ENCODE results near the gene SULT4A1.

The SULT4A1 gene

GRCh38 chr22:43860831-43861230 is 1.5 kb downstream of the SULT4A1 start:
- no peak for DNase-seq (ENCODE audit: low read depth)

- no peak for DNase-seq (ENCODE audit: low read depth)
Observed at GRCh38 chr22:43860126-43860525, 2.2 kb downstream of the SULT4A1 start.

GRCh38 chr22:43859621-43860020 is 2.7 kb downstream of the SULT4A1 start:
- DNase-seq (ENCODE audit: low read depth): no peak

- no peak for DNase-seq (ENCODE audit: low read depth)
Observed at GRCh38 chr22:43859176-43859575, 3.1 kb downstream of the SULT4A1 start.

GRCh38 chr22:43858156-43858895 is 4.0 kb downstream of the SULT4A1 start:
- no peak for DNase-seq (ENCODE audit: low read depth)

- DNase-seq (ENCODE audit: low read depth): no peak
Observed at GRCh38 chr22:43857367-43857766, 4.9 kb downstream of the SULT4A1 start.

- no peak for DNase-seq (ENCODE audit: low read depth)
Observed at GRCh38 chr22:43855431-43855830, 6.9 kb downstream of the SULT4A1 start.

- no peak for DNase-seq (ENCODE audit: low read depth)
Observed at GRCh38 chr22:43854786-43855271, 7.5 kb downstream of the SULT4A1 start.

GRCh38 chr22:43854121-43854785 is 8.1 kb downstream of the SULT4A1 start:
- DNase-seq (ENCODE audit: low read depth): no peak

- DNase-seq (ENCODE audit: low read depth): no peak
Observed at GRCh38 chr22:43853328-43853931, 8.9 kb downstream of the SULT4A1 start.

GRCh38 chr22:43852573-43853327 is 9.6 kb downstream of the SULT4A1 start:
- no peak for DNase-seq (ENCODE audit: low read depth)

GRCh38 chr22:43851979-43852307 is 10.4 kb downstream of the SULT4A1 start:
- no peak for DNase-seq (ENCODE audit: low read depth)

- DNase-seq (ENCODE audit: low read depth): no peak
Observed at GRCh38 chr22:43851058-43851978, 11.0 kb downstream of the SULT4A1 start.

GRCh38 chr22:43850529-43850928 is 11.8 kb downstream of the SULT4A1 start:
- no peak for DNase-seq (ENCODE audit: low read depth)

GRCh38 chr22:43849731-43850130 is 12.6 kb downstream of the SULT4A1 start:
- DNase-seq (ENCODE audit: low read depth): no peak

- DNase-seq (ENCODE audit: low read depth): no peak
Observed at GRCh38 chr22:43848366-43849171, 13.7 kb downstream of the SULT4A1 start.

GRCh38 chr22:43847376-43848289 is 14.7 kb downstream of the SULT4A1 start:
- DNase-seq (ENCODE audit: low read depth): no peak

GRCh38 chr22:43846966-43847365 is 15.3 kb downstream of the SULT4A1 start:
- DNase-seq (ENCODE audit: low read depth): no peak

GRCh38 chr22:43845981-43846380 is 16.3 kb downstream of the SULT4A1 start:
- no peak for DNase-seq (ENCODE audit: low read depth)
